HEK293 (cell line): Measurements from ENCODE around the gene CDKN2A.

Experiments used
- CTCF ChIA-PET: fragments of 350-600 bp; formaldehyde crosslinking; extraction: SDS; loops from one replicate; lab custom pipeline; 2021; ENCODE audit warnings: antibody characterized with exemption; lab: Yijun Ruan, JAX
- POLR2A ChIA-PET: fragments of 300-600 bp; formaldehyde crosslinking; extraction: SDS; loops from one replicate; lab custom pipeline; 2020; ENCODE audit warnings: antibody characterized with exemption, inconsistent platforms; lab: Yijun Ruan, JAX
- H3K27ac ChIP-seq: fragments of 200-500 bp; sonication (Bioruptor generic); 2 replicates; pipeline ENCODE4 v1.5.1; 2014; ENCODE audit warnings: low read depth, low read length, control low read depth, inconsistent platforms; ENCODE audit errors: extremely low read depth
- H3K36me3 ChIP-seq, 2 experiments: fragments of 200-500 bp in 1 of 2; sonication (Bioruptor generic) in 1 of 2; 1 replicate in 1 of 2; 2 replicates in 1 of 2; pipeline ENCODE4 v1.5.1; 2014 to 2017; ENCODE audit warnings: inconsistent platforms in 2 of 2, low read length in 2 of 2; ENCODE audit not compliant: control insufficient read depth in 2 of 2, insufficient read depth in 1 of 2
- H3K4me1 ChIP-seq: fragments of 200-500 bp; sonication (Bioruptor generic); 2 replicates; pipeline ENCODE4 v1.5.1; 2014; ENCODE audit warnings: mild to moderate bottlenecking, low read length, inconsistent platforms; ENCODE audit not compliant: control insufficient read depth, insufficient read depth
- H3K4me3 ChIP-seq: 2 replicates; pipeline ENCODE4 v1.5.1; 2011; ENCODE audit warnings: low read depth, mild to moderate bottlenecking, control low read depth, low read length, moderate library complexity
- H3K9me3 ChIP-seq: fragments of 200-500 bp; sonication (Bioruptor generic); 2 replicates; pipeline ENCODE4 v1.5.1; 2014; ENCODE audit warnings: low read depth, low read length, inconsistent platforms; ENCODE audit not compliant: control insufficient read depth, insufficient read depth
- ATF2 ChIP-seq: fragments of 450-650 bp; formaldehyde crosslinking; IDR thresholded peaks from 2 replicates; pipeline ENCODE4 v1.5.1; 2016; ENCODE audit warnings: missing biosample characterization, missing genetic modification characterization, low read depth
- BCL11A ChIP-seq: fragments of 450-650 bp; formaldehyde crosslinking; IDR thresholded peaks from 2 replicates; pipeline ENCODE4 v1.5.1; 2016; ENCODE audit warnings: low read depth, missing biosample characterization, missing genetic modification characterization
- GLIS1 ChIP-seq: fragments of 450-650 bp; formaldehyde crosslinking; IDR thresholded peaks from 2 replicates; pipeline ENCODE4 v1.5.1; 2016; ENCODE audit warnings: missing biosample characterization, missing genetic modification characterization
- MZF1 ChIP-seq: fragments of 450-650 bp; formaldehyde crosslinking; IDR thresholded peaks from 2 replicates; pipeline ENCODE4 v1.5.1; 2017; ENCODE audit warnings: missing biosample characterization, missing genetic modification characterization, borderline replicate concordance
- OVOL3 ChIP-seq: fragments of 450-650 bp; formaldehyde crosslinking; IDR thresholded peaks from 2 replicates; pipeline ENCODE4 v1.5.1; 2016; ENCODE audit warnings: missing biosample characterization, missing genetic modification characterization
- SP2 ChIP-seq: fragments of 450-650 bp; formaldehyde crosslinking; IDR thresholded peaks from 2 replicates; pipeline ENCODE4 v1.5.1; 2016; ENCODE audit warnings: missing biosample characterization, missing genetic modification characterization
- YY2 ChIP-seq: fragments of 450-650 bp; formaldehyde crosslinking; IDR thresholded peaks from 2 replicates; pipeline ENCODE4 v1.5.1; 2016; ENCODE audit warnings: missing biosample characterization, missing genetic modification characterization
- ZBTB20 ChIP-seq: fragments of 450-650 bp; formaldehyde crosslinking; IDR thresholded peaks from 2 replicates; pipeline ENCODE4 v1.5.1; 2016; ENCODE audit warnings: missing biosample characterization, missing genetic modification characterization
- ZNF280D ChIP-seq: fragments of 450-650 bp; formaldehyde crosslinking; IDR thresholded peaks from 2 replicates; pipeline ENCODE4 v1.5.1; 2016; ENCODE audit warnings: missing biosample characterization, missing genetic modification characterization
- ZNF302 ChIP-seq: fragments of 450-650 bp; formaldehyde crosslinking; IDR thresholded peaks from 2 replicates; pipeline ENCODE4 v1.5.1; 2016; ENCODE audit warnings: missing biosample characterization, missing genetic modification characterization, low read depth
- ZNF324 ChIP-seq: fragments of 450-650 bp; formaldehyde crosslinking; IDR thresholded peaks from 2 replicates; pipeline ENCODE4 v1.5.1; 2016; ENCODE audit warnings: missing biosample characterization, missing genetic modification characterization
- ZNF416 ChIP-seq: fragments of 450-650 bp; formaldehyde crosslinking; IDR thresholded peaks from 2 replicates; pipeline ENCODE4 v1.5.1; 2016; ENCODE audit warnings: missing biosample characterization, missing genetic modification characterization
- ZNF529 ChIP-seq: fragments of 450-650 bp; formaldehyde crosslinking; IDR thresholded peaks from 2 replicates; pipeline ENCODE4 v1.5.1; 2017; ENCODE audit warnings: missing genetic modification characterization, missing biosample characterization; ENCODE audit not compliant: insufficient replicate concordance
- ZNF561 ChIP-seq: fragments of 450-650 bp; IDR thresholded peaks from 2 replicates; pipeline ENCODE4 v1.5.1; 2018; ENCODE audit warnings: missing biosample characterization, missing genetic modification characterization, borderline replicate concordance
- ZNF600 ChIP-seq: fragments of 450-650 bp; formaldehyde crosslinking; IDR thresholded peaks from 2 replicates; pipeline ENCODE4 v1.5.1; 2016; ENCODE audit warnings: missing biosample characterization, missing genetic modification characterization
- ZNF785 ChIP-seq: fragments of 450-650 bp; formaldehyde crosslinking; IDR thresholded peaks from 2 replicates; pipeline ENCODE4 v1.5.1; 2016; ENCODE audit warnings: missing biosample characterization, missing genetic modification characterization
- ZNF830 ChIP-seq: fragments of 450-650 bp; IDR thresholded peaks from 2 replicates; pipeline ENCODE4 v1.5.0; 2018; ENCODE audit warnings: missing biosample characterization, missing genetic modification characterization, low read depth, mild to moderate bottlenecking, moderate library complexity
- ZNF837 ChIP-seq: fragments of 450-650 bp; formaldehyde crosslinking; IDR thresholded peaks from 2 replicates; pipeline ENCODE4 v1.5.1; 2016; ENCODE audit warnings: missing biosample characterization, missing genetic modification characterization
- ZSCAN4 ChIP-seq: fragments of 450-650 bp; formaldehyde crosslinking; IDR thresholded peaks from 2 replicates; pipeline ENCODE4 v1.5.1; 2017; ENCODE audit warnings: missing biosample characterization, missing genetic modification characterization

The CDKN2A gene

GRCh38 chr9:21969951-21970799 lies 24.0 kb downstream of the CDKN2A start (continued):
- TF ChIP-seq ZNF416 (tag by site-specific recombination) = no peak

- TF ChIP-seq ZNF837 (no peak), ZBTB20 (tag by site-specific recombination) (no peak), ZNF561 (tag by site-specific recombination) (no peak)
- TF ChIP-seq, all 188 proteins: peak for 0
- Histone ChIP-seq H3K4me3 (no peak overlapping the region), H3K27ac (no peak overlapping the region), H3K9me3 (no peaks in the 10 kb centered on the region; the same call in 1 of the 2 replicates), H3K4me1 (peaks cover 7% of the 10 kb centered on the region; the same call in 1 of the 2 replicates), H3K36me3 (peaks cover 19 to 59% of the 10 kb centered on the region in 2 experiments)
- POLR2A ChIA-PET = interaction anchor here (1.3 kb wide), 1 partner anchor 40 kb away, joined by 4 read pairs; the partner anchor contains the start of gene CDKN2B
- CTCF ChIA-PET = interaction anchor here (0.5 to 1.0 kb wide), 4 partner anchors 9 to 269 kb away, joined by 3 to 6 read pairs (median 3); partner anchors contain the start of gene CDKN2B
Measured at GRCh38 chr9:21969011-21969940, 24.9 kb downstream of the CDKN2A start.

GRCh38 chr9:21968331-21969010 lies 25.7 kb downstream of the CDKN2A start:
- ChIA-PET POLR2A (interaction anchor here (1.3 kb wide), 1 partner anchor 40 kb away, joined by 4 read pairs; the partner anchor contains the start of gene CDKN2B), CTCF (interaction anchor here (0.5 to 1.0 kb wide), 3 partner anchors 8 to 270 kb away, joined by 3 to 6 read pairs (median 3); partner anchors contain the start of gene CDKN2B)
- Histone ChIP-seq H3K9me3 (no peaks in the 10 kb centered on the region; the same call in 1 of the 2 replicates), H3K4me1 (peaks cover 7% of the 10 kb centered on the region; the same call in 1 of the 2 replicates), H3K36me3 (peaks cover 19 to 59% of the 10 kb centered on the region in 2 experiments), H3K27ac (no peak overlapping the region), H3K4me3 (no peak overlapping the region)
- TF ChIP-seq GLIS1 (no peak), ZNF529 (tag by site-specific recombination) (no peak), ZNF600 (tag by site-specific recombination) (no peak), OVOL3 (tag by site-specific recombination) (no peak), ATF2 (tag by site-specific recombination) (no peak), SP2 (tag by site-specific recombination) (no peak), ZNF830 (no peak), YY2 (tag by site-specific recombination) (no peak), BCL11A (no peak), ZNF324 (tag by site-specific recombination) (no peak)

- H3K27ac ChIP-seq = no peak overlapping the region
- CTCF ChIA-PET = interaction anchor here (0.7 kb wide), 1 partner anchor 24 kb away, joined by 3 read pairs; no protein-coding TSS in a partner anchor
- no peak overlapping the region for H3K4me3 ChIP-seq
- H3K4me1 ChIP-seq = peaks cover 5% of the 10 kb centered on the region; the same call in 1 of the 2 replicates
- POLR2A ChIA-PET = no interaction called here
- H3K36me3 ChIP-seq = peaks cover 19 to 59% of the 10 kb centered on the region in 2 experiments
- no peaks in the 10 kb centered on the region; the same call in 1 of the 2 replicates for H3K9me3 ChIP-seq
- TF ChIP-seq MZF1 = no peak
- no peak for TF ChIP-seq ZNF785 (tag by site-specific recombination)
- no peak for TF ChIP-seq ZSCAN4 (tag by site-specific recombination)
- no peak for TF ChIP-seq ZNF837
- TF ChIP-seq ZNF302 (tag by site-specific recombination) = no peak
- no peak for TF ChIP-seq ZNF280D (tag by site-specific recombination)
Measured at GRCh38 chr9:21967702-21968101, 26.5 kb downstream of the CDKN2A start.
